NB4 (cell line): ENCODE measurements around the gene CERS1.

Source experiments
- MYC ChIP-seq: IDR thresholded peaks from 2 replicates; pipeline ENCODE4 v1.6.1; 2011; ENCODE audit warnings: low read depth, low read length
- POLR2A ChIP-seq: IDR thresholded peaks from 2 replicates; pipeline ENCODE4 v1.6.1; 2011; ENCODE audit warnings: mild to moderate bottlenecking; ENCODE audit not compliant: insufficient read length; ENCODE audit errors: extremely low read depth
- TF ChIP-seq, protein P1 (sequence below): IDR thresholded peaks from 2 replicates; pipeline ENCODE4 v1.6.1; 2011; ENCODE audit warnings: low read depth, low read length

- TF ChIP-seq MYC (no peak), POLR2A (peak; percentile 20)
- TF ChIP-seq, protein P1, sequence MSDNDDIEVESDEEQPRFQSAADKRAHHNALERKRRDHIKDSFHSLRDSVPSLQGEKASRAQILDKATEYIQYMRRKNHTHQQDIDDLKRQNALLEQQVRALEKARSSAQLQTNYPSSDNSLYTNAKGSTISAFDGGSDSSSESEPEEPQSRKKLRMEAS, result no peak
These were observed 45.0 kb upstream of the CERS1 start, which contains the start of gene HOMER3 for GRCh38 chr19:18940769-18941627.
